NCI-H187 treated with DMSO at 0.1 percent for 48 hours (cell line): Measurements from ENCODE around the gene CEACAM21.

Source experiments
- DNase-seq: peaks from one replicate; lab custom pipeline; 2025; lab: John Stamatoyannopoulos, UW

The CEACAM21 gene

GRCh38 chr19:41619018-41619556 lies 43.1 kb downstream of the CEACAM21 start:
- no peak for DNase-seq

GRCh38 chr19:41620171-41620570 lies 44.2 kb downstream of the CEACAM21 start:
- DNase-seq, result no peak

- DNase-seq, result no peak
These were observed 45.3 kb downstream of the CEACAM21 start for GRCh38 chr19:41621226-41621625.

- DNase-seq, result no peak
These were observed 45.7 kb downstream of the CEACAM21 start for GRCh38 chr19:41621654-41622053.

GRCh38 chr19:41623360-41623759 lies 47.4 kb downstream of the CEACAM21 start:
- DNase-seq, result no peak

GRCh38 chr19:41624515-41624914 lies 48.5 kb downstream of the CEACAM21 start:
- DNase-seq, result no peak

GRCh38 chr19:41624937-41625336 lies 49.0 kb downstream of the CEACAM21 start:
- DNase-seq, result no peak

GRCh38 chr19:41626278-41626677 lies 50.3 kb downstream of the CEACAM21 start:
- no peak for DNase-seq

GRCh38 chr19:41626877-41627276 lies 50.9 kb downstream of the CEACAM21 start, which contains the start of gene CEACAM4:
CEACAM4 (minus strand) TSS chr19:41627074; CDS start chr19:41626963, 111 bp downstream.
- DNase-seq, result no peak

- no peak for DNase-seq
These were observed 52.2 kb downstream of the CEACAM21 start for GRCh38 chr19:41627966-41628675.
